Cardiac septum (tissue), 1 donor: ENCODE results near the gene CANT1. TPM values are rescaled to one million over a fixed set of nuclear protein-coding genes. Genes with fewer than 3 reads are reported as not detected.

Source experiments
- DNase-seq: peaks from one replicate; pipeline ENCODE4 v3.0.0-alpha.2; 2020; ENCODE audit warnings: low spot score
- intact Hi-C: fragments of 100-400 bp; cut with DNase I; formaldehyde crosslinking; loops from one replicate; pipeline ENCODE4 v1.14.0; 2022
- long read RNA-seq: library from polyadenylated mRNA; unstranded; transcript quantifications from one replicate; pipeline ENCODE4 v2.0.0, GENCODE V29; 2021
- total RNA-seq: library from RNA; stranded (reverse); fragmentation: NEBNext Ultra II Directional; extraction: Animal tissue kit (Norgen Biotek cat#: 25700); gene quantifications from one replicate; pipeline ENCODE4 v1.2.1, GENCODE V29; 2021
- donor health status: DM: no; HTN: no; CAD: no.

CANT1 gene
- total RNA-seq: 25.2 TPM
- long read RNA-seq, partial matches to known transcripts: 6 of 18 reads
- long read RNA-seq, other reads (novel, unspliced or antisense): 6 of 18 reads

GRCh38 chr17:79009397-79010303 lies at the start of gene CANT1:
Gene CANT1, minus strand, starts transcription at chr17:79009764. Its CDS starts 12,142 bp downstream, at chr17:78997622.
- intact Hi-C loops: loop anchor here (5.0 kb wide), 1 partner anchor 38 kb away; no protein-coding TSS in a partner anchor
- DNase-seq: peak; percentile 92

- intact Hi-C loops: no loop called here
- DNase-seq: peak; percentile 39
Observed at GRCh38 chr17:79057737-79058385, 48.3 kb upstream of the CANT1 start.

GRCh38 chr17:79055197-79055596 lies 45.6 kb upstream of the CANT1 start:
- intact Hi-C loops: no loop called here
- DNase-seq: no peak

- intact Hi-C loops: no loop called here
- DNase-seq: peak; percentile 3
Observed at GRCh38 chr17:79054200-79054960, 44.8 kb upstream of the CANT1 start.

- intact Hi-C loops: no loop called here
- DNase-seq: no peak
Observed at GRCh38 chr17:79053251-79053925, 43.8 kb upstream of the CANT1 start.

GRCh38 chr17:79052131-79052530 lies 42.6 kb upstream of the CANT1 start:
- DNase-seq: no peak
- intact Hi-C loops: no loop called here

- intact Hi-C loops: no loop called here
- no peak for DNase-seq
Observed at GRCh38 chr17:79051306-79051705, 41.7 kb upstream of the CANT1 start.

GRCh38 chr17:79050551-79050950 lies 41.0 kb upstream of the CANT1 start:
- intact Hi-C loops: no loop called here
- DNase-seq: no peak

GRCh38 chr17:79049821-79050220 lies 40.3 kb upstream of the CANT1 start:
- intact Hi-C loops: loop anchor here (5.0 kb wide), 1 partner anchor 38 kb away; no protein-coding TSS in a partner anchor
- DNase-seq: no peak

GRCh38 chr17:79048826-79049755 lies 39.5 kb upstream of the CANT1 start:
- intact Hi-C loops: loop anchor here (5.0 kb wide), 1 partner anchor 37 kb away; no protein-coding TSS in a partner anchor
- DNase-seq: no peak

GRCh38 chr17:79047923-79048825 lies 38.6 kb upstream of the CANT1 start:
- intact Hi-C loops: loop anchor here (2.0 to 5.0 kb wide), 2 partner anchors 35 to 36 kb away; no protein-coding TSS in a partner anchor
- DNase-seq: no peak

GRCh38 chr17:79047291-79047920 lies 37.8 kb upstream of the CANT1 start:
- DNase-seq: no peak

GRCh38 chr17:79046916-79047280 lies 37.3 kb upstream of the CANT1 start:
- intact Hi-C loops: loop anchor here (2.0 to 5.0 kb wide), 2 partner anchors 35 to 36 kb away; no protein-coding TSS in a partner anchor
- DNase-seq: no peak

More at GRCh38 chr17:79047291-79047920, 37.8 kb upstream of the CANT1 start:
- intact Hi-C loops: loop anchor here (2.0 to 5.0 kb wide), 2 partner anchors 35 kb away; no protein-coding TSS in a partner anchor

GRCh38 chr17:79046197-79046915 lies 36.8 kb upstream of the CANT1 start:
- no peak for DNase-seq
- intact Hi-C loops: loop anchor here (2.0 to 5.0 kb wide), 2 partner anchors 34 to 36 kb away; no protein-coding TSS in a partner anchor

- intact Hi-C loops: loop anchor here (2.0 to 5.0 kb wide), 2 partner anchors 34 to 37 kb away; no protein-coding TSS in a partner anchor
- peak; percentile 86 for DNase-seq
Observed at GRCh38 chr17:79045842-79046196, 36.3 kb upstream of the CANT1 start.
